ENCODE measurements around the gene DOK6.
A peak's percentile ranks its signal among the peaks of the same experiment; 100 is the strongest.
"Not testable (repeated sequence)": the region's sequence is repeated elsewhere in the genome, so short reads cannot be mapped to it uniquely, and the experiment has no call there.

DOK6 gene

DNA sequence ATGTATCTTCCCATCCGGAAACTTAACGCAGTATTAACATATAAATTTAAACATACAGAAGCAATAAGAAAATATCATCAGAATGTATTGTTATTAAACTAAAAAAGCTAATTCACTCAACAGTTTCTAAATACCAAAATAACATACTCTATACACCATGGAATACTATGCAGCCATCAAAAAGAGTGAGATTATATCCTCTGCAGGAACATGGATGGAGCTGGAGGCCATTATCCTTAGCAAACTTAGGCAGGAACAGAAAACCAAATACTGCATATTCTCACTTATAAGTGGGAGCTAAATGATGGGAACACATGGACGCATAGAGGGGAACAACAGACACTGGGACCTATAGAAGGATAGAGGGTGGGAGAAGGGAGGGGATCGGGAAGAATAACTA is 419.9 kb downstream of the DOK6 start:
- no peak for DNase-seq

DNA sequence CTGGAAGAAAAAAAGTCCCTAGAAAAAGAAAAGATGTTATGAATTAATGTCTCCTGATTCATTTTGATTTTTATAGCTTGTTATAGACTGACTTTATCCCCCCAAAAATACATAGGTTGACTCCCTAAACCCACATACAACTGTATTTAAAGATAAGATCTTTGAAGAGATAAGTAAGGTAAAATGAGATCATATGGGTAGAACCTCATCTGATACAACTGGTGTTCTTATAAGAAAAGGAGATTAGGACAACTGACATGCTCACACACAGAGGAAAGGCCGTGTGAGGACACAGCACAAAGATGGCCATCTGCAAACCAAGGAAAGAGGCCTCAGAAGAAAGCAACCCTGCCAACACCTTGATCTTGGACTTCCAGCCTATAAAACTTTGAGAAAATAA is 429.5 kb downstream of the DOK6 start:
- no peak for DNase-seq

GRCh38 chr18:69834980-69835379 is 434.3 kb downstream of the DOK6 start:
- DNase-seq: not testable (repeated sequence)

DNA sequence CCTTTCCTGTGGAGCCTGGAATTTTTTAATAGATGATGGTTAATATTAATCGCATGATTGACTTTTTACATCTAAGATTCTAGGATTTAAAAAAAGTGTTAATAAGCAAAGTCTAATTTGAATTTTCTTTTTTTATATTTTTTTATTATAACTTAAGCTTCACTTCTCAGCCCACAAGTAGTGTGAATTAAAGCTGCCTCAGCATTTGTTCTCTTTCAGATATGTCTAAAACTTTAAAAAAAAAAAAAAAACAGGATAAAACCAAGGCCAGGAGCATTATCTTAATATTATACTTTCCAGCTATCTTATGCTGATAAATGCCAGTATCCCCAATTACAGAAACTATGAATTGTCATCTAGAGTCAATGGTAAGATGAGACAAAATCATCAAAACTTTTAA is 437.3 kb downstream of the DOK6 start:
- DNase-seq: no peak

- DNase-seq: peak; percentile 70
These were observed 438.1 kb downstream of the DOK6 start for GRCh38 chr18:69838620-69839411.

DNA sequence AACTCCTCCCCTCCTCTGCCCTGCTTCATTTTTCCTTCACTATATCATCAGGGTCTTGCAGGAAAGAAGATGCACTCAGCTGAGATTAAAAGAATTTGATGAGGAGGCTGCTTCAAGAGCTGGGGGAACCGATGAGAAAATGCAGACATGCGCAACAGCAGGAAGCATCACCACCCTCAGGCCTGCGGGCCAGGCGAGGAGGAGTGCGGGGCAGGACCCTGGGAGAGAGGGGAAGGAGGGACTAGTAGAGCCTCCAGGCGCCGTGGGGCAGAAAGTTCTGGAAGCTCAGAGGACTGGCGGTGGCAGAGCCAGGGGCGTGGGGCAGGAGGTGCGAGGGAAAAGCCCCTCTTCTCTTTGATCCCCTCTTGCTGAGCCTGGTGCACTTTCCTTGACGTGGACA is 438.8 kb downstream of the DOK6 start:
- no peak for DNase-seq

DNA sequence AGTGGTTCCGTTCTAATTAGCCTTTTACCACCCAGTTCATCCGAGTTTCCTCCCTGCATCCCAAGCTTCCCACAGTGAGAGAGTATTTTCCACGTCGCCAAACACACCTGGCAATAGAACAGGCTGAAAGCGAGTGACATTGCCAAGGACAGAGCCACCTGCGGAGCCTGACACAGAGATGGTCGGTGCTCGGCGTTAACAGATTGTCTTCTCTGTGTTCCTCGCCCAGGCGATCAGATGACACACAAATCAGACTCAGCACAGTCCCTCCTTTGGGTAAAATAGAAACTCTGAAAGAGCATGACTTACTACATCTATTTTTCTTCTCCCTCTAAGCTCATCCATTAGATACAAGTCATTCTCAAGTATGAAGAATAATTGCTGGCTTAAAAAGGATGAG is 439.3 kb downstream of the DOK6 start:
- no peak for DNase-seq

GRCh38 chr18:69840445-69840844 is 439.8 kb downstream of the DOK6 start:
- DNase-seq: no peak

GRCh38 chr18:69841117-69841516 is 440.4 kb downstream of the DOK6 start:
- DNase-seq: no peak

DNA sequence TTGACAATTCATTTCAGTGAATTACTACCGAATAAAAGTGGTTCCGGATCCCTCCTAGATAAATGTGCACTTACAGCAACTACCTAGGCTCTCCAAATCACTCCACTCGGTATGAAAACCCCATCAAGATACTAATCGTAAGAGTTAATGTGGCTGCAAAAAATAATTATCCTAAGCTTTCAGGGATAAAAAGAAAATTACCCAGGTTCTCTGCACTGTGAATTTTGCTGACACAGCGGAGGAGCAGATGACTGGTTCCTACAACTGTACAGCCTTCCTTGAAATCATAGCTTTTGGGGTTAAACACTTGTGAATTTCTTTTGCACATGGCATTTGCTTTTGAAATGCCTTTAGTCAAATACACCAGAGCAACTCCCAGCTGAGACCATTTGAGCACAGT is 442.3 kb downstream of the DOK6 start:
- no peak for DNase-seq

- DNase-seq: no peak
These were observed 444.0 kb downstream of the DOK6 start for GRCh38 chr18:69844656-69845055.

DNA sequence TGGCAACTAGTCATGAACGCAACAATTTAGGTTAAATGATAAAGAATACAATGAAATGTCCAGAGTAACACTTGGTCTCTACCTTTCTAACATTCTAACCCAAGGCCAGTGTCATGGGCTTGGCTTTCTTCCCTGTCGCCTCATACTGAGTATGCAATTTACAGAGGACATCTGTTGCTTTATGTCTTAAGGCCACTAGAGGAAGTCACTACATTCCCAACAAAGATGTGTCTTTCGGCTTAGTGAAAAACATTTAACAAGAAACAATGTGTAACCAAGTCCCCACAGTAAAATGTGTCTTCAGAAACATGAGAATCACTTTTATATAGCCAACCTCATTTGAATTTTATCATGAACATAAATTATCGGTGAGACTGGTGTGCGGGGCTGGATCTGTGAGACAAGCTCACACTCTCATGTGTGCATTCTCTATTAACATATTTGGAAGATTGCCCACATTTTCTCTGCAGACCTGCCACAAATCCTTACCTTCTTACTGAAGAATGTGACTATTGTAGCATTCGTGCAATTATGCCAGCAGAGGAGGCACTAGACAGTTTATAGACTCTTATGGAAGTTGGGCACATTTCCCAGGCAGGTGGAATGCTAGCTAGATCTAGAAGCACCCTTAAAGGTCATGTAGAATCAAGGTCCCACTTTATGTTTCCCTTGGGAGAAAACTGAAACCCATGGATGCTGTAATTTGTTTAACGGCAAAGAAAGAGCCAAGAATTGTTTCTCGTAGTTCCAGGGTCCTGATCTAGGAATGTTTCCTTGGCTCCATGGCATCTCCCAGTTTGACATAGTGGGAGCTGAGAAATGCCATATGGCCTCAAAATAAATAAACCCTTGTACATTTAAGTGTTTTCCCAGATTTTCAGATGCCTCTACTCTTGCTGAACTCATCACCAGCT is 445.2 kb downstream of the DOK6 start:
- peak; percentile 78 for DNase-seq

- DNase-seq: no peak
These were observed 452.4 kb downstream of the DOK6 start for GRCh38 chr18:69853051-69853450.

DNA sequence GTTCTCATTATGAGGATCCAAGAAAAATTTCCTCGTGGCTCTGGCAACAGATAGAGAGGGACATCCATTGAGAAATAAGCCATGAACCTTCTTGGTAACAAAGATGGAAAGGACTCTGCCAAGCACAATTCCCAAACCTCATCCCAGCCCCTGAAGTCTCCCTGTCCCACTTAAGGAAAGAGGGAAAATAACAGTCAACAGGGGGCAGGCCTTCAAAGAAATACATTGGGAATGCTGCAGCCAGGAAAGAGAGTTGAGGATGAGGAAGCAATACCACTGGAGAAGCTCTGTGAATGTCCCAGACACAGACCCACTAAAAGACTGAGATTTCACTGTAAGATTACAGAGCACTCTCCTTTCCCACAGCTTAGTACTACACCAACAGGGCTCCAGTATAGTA is 453.8 kb downstream of the DOK6 start:
- DNase-seq: no peak

DNA sequence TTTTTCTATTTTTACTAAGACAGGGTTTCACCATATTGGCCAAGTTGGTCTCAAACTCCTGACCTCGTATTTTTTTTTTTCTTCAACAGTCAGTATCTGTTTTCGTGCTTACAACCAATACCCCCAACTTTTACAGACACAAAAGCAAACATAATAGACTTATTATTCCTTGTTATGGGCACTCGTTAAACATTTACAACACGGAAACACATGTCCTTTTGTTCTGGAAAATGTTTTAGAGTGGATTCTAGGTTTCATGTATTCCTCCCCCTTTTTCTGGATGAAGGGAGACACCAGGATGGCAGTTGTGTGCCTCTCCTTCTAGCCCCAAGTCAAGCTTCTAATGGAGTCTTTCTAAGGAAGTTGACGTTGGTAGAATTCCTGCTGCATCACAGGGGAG is 458.2 kb downstream of the DOK6 start:
- no peak for DNase-seq

- not testable (repeated sequence) for DNase-seq
These were observed 464.1 kb downstream of the DOK6 start for GRCh38 chr18:69864802-69865201.

DNA sequence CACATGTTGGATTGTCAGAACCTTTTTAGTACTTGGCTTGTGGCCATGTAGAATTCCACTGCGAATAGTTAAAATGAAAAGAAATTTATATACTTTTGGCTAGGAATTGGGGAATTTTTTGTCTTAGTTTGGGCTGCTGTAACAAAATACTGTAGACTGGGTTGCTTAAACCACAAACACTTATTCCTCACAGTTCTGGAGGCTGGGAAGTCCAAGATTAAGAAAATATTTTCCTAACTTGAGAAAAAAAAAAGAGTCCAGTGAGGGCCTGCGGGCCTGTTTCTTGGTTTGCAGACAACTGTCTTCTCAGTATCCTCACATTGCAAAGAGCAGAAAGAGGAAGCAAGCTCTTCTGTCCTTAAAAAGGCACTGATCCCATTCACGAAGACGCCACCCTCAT is 465.1 kb downstream of the DOK6 start:
- DNase-seq: no peak

GRCh38 chr18:69866212-69866611 is 465.5 kb downstream of the DOK6 start:
- no peak for DNase-seq

- DNase-seq: no peak
These were observed 470.0 kb downstream of the DOK6 start for GRCh38 chr18:69870736-69871135.

DNA sequence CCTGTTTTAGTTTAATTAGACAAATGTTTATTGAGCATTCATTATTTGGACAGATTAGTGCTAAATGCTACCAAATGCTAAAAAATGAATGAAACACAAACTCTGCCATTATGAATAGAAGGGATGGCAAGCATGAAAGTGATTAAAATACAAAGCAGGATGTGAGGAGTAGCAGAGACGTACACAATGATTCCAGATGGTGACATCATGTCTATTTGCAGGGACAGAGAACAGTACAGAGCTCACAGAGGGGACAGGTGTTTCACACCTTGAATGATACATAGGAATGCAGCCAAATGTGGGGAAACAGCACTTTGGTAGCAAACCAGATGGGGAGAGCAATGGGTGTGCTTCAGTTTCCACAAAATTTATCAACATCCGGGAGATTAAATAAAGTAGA is 470.7 kb downstream of the DOK6 start:
- DNase-seq: peak; percentile 84

- DNase-seq: no peak
These were observed 472.0 kb downstream of the DOK6 start for GRCh38 chr18:69872661-69873060.

GRCh38 chr18:69874058-69874457 is 473.4 kb downstream of the DOK6 start:
- DNase-seq: no peak

- DNase-seq: no peak
These were observed 475.8 kb downstream of the DOK6 start for GRCh38 chr18:69876490-69876889.

Data from DMS53 (cell line).